Neural crest cell (in vitro differentiated cells): ENCODE results near the gene PLPP2. TPM values are rescaled to one million over a fixed set of nuclear protein-coding genes. Genes with fewer than 3 reads are reported as not detected.

Source experiments
- DNase-seq: peaks from one replicate; pipeline ENCODE4 v3.0.0; 2021; ENCODE audit warnings: low read depth, mixed read lengths, low spot score
- H3K27ac Mint-ChIP-seq: one replicate; pipeline ENCODE4 v1.8.0; 2021; ENCODE audit warnings: mild to moderate bottlenecking, mixed read lengths; ENCODE audit not compliant: unreplicated experiment
- H3K27me3 Mint-ChIP-seq: 2 replicates; pipeline ENCODE4 v1.8.0; 2021; ENCODE audit warnings: low read depth, mild to moderate bottlenecking, mixed read lengths
- H3K36me3 Mint-ChIP-seq: 2 replicates; pipeline ENCODE4 v1.8.0; 2021; ENCODE audit warnings: low read depth, mild to moderate bottlenecking, mixed read lengths
- H3K4me1 Mint-ChIP-seq: 2 replicates; pipeline ENCODE4 v1.8.0; 2021; ENCODE audit warnings: mixed read lengths
- H3K4me3 Mint-ChIP-seq: one replicate; pipeline ENCODE4 v1.8.0; 2021; ENCODE audit warnings: mild to moderate bottlenecking, mixed read lengths
- H3K9me3 Mint-ChIP-seq: 2 replicates; pipeline ENCODE4 v1.8.0; 2021; ENCODE audit warnings: mixed read lengths
- total RNA-seq: library from RNA; stranded (reverse); gene quantifications from 2 replicates; pipeline ENCODE4 v1.2.1, GENCODE V29; 2021
- TF ChIP-seq, protein P1 (sequence below): fragments of 200-600 bp; sonication (generic); conservative IDR thresholded peaks from 2 replicates; pipeline ENCODE4 v1.5.0; 2021; ENCODE audit warnings: antibody characterized with exemption, mild to moderate bottlenecking

Gene PLPP2
- total RNA-seq, 1 donor from 2014 or later: 0.89 TPM

DNA sequence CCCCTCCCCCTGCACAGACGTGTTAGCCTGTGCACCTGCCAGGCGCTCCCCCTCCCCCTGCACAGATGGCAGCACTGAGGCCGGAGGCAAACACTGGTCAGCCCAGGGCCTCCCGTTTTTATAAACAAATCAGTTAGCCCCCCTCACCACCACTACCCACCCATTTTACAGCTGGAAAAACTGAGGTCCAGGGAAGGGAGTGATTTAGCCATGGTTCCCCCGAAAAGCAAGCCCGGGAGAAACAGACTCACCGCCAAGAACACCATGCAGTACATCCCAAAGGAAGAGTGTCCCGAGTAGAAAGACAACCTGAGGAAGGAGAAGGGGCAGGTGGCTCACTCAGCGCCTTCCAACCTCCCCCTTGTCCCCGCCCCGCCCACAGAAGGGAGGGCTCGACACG lies 8.7 kb downstream of the PLPP2 start:
- TF ChIP-seq, protein P1, sequence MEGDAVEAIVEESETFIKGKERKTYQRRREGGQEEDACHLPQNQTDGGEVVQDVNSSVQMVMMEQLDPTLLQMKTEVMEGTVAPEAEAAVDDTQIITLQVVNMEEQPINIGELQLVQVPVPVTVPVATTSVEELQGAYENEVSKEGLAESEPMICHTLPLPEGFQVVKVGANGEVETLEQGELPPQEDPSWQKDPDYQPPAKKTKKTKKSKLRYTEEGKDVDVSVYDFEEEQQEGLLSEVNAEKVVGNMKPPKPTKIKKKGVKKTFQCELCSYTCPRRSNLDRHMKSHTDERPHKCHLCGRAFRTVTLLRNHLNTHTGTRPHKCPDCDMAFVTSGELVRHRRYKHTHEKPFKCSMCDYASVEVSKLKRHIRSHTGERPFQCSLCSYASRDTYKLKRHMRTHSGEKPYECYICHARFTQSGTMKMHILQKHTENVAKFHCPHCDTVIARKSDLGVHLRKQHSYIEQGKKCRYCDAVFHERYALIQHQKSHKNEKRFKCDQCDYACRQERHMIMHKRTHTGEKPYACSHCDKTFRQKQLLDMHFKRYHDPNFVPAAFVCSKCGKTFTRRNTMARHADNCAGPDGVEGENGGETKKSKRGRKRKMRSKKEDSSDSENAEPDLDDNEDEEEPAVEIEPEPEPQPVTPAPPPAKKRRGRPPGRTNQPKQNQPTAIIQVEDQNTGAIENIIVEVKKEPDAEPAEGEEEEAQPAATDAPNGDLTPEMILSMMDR: no peak
- H3K4me3 Mint-ChIP-seq: no peak overlapping the region
- DNase-seq: no peak
- no peaks in the 10 kb centered on the region for H3K9me3 Mint-ChIP-seq
- no peaks in the 10 kb centered on the region for H3K36me3 Mint-ChIP-seq
- peaks cover 2% of the 10 kb centered on the region for H3K4me1 Mint-ChIP-seq
- H3K27ac Mint-ChIP-seq: no peak overlapping the region
- peaks cover 34% of the 10 kb centered on the region for H3K27me3 Mint-ChIP-seq

DNA sequence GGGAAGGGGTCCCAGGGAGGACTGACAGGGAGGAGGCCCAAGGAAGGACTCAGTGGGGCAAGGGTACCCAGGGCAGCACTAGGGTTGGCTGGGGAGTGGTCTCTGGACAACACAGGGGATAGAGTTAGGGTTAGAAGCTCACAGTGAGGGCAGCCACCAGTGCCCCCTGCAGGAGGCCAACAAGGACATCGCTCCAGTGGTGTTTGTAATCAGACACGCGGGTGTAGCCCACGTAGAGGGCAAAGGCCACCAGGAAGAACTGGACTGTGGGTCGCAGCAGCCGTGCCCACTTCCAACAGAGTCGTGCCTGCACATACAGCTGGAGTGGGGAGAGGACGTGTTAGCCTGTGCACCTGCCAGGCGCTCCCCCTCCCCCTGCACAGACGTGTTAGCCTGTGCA lies 9.2 kb downstream of the PLPP2 start:
- no peak overlapping the region for H3K27ac Mint-ChIP-seq

DNA sequence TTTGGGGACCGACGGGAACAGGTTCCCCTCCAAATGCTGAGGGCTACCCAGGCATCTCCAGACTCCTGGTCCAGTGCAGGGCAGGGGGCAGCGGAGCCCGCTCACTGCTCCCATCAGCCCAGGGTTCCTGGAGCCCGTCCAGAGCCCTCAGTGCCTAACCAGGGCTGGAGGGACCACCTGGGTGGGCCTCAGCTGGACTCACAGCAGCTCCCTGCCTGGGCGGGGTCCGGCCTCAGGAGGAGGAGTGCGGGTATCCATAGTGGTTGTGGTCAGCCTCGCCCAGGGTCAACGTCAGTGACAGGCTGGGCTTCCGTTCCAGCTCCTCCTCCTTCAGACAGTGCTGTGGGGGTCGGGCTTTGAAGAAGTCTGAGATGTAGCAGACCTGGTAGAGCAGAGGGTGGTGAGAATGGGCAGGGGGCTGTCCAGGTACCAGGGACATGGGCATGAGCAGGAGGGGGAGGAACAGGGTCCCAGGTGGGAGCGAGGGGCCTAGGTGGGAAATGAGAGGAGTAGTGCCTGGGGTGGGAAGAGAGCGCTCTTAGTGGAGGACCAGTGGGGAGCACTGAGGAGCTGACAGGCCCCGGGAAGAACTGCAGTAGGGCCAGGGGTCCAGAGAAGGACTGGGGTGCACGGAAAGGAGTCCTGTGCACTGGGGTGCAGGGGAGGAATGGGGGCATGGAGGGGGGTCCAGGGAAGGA lies 9.9 kb downstream of the PLPP2 start:
- H3K9me3 Mint-ChIP-seq: no peaks in the 10 kb centered on the region
- TF ChIP-seq, protein P1: no peak
- peaks cover 37% of the 10 kb centered on the region for H3K27me3 Mint-ChIP-seq
- no peak overlapping the region for H3K4me3 Mint-ChIP-seq
- no peaks in the 10 kb centered on the region for H3K36me3 Mint-ChIP-seq
- DNase-seq: no peak
- H3K27ac Mint-ChIP-seq: no peak overlapping the region
- H3K4me1 Mint-ChIP-seq: peaks cover 4% of the 10 kb centered on the region

More for the DNA sequence above, 9.2 kb downstream of the PLPP2 start:
- Mint-ChIP-seq H3K4me1 (peaks cover 4% of the 10 kb centered on the region), H3K27me3 (peaks cover 35% of the 10 kb centered on the region), H3K4me3 (no peak overlapping the region), H3K36me3 (no peaks in the 10 kb centered on the region), H3K9me3 (no peaks in the 10 kb centered on the region)
- TF ChIP-seq, protein P1: no peak
- no peak for DNase-seq

DNA sequence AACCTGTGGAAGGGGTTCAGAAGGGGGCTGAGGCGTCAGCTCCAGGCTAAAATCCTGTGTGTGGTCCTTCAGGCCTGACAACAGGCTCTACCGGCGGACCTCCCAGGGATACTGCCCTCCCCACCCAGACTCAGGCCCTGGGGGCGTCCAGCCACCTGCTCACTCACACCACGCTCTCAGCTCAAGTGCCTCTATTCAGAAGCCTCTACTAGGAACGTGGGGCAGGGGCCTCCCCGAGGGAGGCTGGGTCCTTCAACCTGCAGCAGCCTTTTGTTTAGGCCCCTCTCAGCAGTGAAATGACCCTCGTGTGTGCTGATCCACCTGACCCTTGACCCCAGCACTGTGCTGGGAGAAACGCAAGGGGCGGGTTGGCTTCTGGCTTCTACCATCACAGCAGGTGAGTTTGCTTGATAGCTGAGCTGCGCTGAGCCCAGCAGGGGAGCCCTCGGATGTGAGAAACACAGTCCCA lies 10.6 kb downstream of the PLPP2 start:
- peaks cover 4% of the 10 kb centered on the region for H3K4me1 Mint-ChIP-seq
- TF ChIP-seq, protein P1: no peak
- no peaks in the 10 kb centered on the region for H3K9me3 Mint-ChIP-seq
- H3K27me3 Mint-ChIP-seq: peaks cover 44% of the 10 kb centered on the region
- H3K36me3 Mint-ChIP-seq: no peaks in the 10 kb centered on the region
- no peak overlapping the region for H3K27ac Mint-ChIP-seq
- DNase-seq: no peak
- H3K4me3 Mint-ChIP-seq: no peak overlapping the region

DNA sequence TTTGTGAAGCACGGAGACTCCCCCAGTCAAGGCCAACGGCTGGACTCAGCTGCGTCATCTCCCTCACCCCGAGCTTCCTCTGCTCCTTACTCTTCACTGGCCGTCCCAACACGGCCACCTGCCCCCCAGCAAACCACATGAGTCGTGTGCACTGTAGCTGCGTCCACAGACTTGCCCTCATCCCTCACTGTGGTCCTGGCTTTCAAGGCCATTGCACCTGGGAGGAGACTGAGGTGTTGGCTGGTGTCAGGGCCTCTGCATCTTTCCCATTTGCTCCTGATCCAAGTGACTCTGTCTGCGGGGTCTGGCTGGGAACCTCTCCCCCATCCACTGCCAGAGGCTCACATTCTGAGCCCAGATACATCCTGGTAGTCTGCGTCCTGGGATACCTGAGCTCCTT lies 11.5 kb downstream of the PLPP2 start:
- Mint-ChIP-seq H3K4me3 (no peak overlapping the region), H3K36me3 (no peaks in the 10 kb centered on the region), H3K4me1 (peaks cover 4% of the 10 kb centered on the region), H3K27ac (no peak overlapping the region), H3K9me3 (no peaks in the 10 kb centered on the region), H3K27me3 (peaks cover 53% of the 10 kb centered on the region)
- TF ChIP-seq, protein P1: no peak
- DNase-seq: no peak
